Measurements from ENCODE around the gene ARHGAP11A.

Gene ARHGAP11A

DNA sequence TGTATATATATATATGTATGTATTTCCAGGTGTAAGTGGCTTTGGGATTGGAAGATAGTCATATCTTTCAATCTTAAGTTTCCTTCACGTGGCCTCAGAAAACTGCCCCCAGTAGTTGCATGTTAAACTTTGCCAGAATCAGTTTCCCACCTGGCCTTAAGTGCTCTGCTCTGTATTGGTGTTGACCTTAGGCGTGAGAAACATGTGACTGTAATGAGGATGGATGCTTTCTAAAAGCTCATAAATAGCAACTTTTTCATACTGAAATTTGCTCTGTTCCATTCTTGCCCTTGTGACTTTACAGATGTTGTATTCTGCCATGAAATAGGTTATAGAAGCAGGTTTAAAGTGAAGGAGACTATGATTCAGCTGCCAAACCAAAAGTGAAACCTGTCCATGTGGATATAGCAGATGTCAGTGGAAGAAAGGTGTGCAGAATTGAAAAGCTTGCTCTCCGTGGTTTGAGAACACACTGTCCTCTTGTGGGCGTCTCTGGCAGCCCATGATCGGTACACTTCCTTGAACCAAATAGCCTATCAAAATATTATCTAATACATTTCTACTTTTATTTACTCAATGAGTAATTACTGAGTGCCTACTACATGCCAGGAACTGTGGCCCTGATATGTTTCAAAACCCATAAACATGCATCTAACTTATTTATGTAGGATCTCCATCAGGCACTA, 42.0 kb downstream of the ARHGAP11A start:
- DNase-seq: no peak

DNA sequence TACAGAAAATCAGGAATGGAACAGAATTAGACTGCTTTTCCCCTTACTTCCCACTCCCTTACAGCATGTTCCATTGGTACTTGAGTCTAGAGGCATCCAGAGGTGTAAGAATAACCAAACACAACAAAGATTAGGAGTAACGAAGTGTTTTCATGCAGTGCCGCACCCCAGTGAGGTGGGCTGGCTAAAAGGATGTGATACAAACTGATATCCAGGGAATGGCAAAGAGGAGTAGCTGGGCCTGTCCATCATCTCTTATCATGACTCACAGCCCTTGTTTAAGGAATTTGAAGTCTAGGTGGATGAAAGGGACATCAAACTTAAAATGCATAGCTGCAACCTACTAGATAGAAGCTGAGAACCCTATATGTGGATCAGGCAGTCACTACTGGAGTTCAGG, 42.6 kb downstream of the ARHGAP11A start:
- no peak for DNase-seq

DNA sequence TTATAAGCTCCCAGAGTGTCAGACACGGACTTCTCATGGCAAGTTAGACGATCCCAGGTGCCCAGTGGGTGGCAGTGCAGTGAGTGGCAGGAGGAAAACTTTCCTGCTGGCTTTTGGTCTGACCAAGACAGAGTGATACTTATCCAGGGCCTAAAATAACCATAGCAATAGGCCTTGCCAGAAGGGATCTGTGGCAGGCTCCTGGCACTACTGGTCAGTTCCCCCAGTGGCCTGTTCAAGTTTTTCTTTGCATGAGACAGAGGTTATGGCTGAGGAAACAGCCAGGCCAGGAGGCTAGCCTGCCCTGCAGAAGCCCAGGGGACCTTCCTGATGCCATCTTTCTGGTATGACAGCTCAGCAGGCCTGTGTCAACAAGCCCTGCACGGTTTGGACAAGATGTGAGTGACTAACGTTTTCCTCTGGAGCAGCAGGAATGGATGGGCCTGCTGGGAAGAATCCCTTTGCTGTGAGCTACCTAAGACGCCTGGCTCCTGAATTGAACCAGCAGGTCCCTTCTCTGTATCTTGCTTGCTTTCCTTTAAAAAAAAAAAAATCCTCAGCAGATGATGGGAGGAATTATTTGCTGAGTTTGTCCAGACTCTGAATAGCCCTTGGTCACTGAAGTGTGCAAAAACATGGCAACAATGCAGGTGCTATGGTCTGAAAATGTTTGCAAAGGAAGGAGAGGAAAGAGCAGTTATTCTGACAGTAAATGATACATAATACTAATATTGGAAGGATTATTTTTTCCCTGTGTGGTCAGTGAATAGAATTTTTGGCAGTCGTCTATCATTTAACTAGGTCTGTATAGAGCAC, 44.2 kb downstream of the ARHGAP11A start:
- DNase-seq: no peak

DNA sequence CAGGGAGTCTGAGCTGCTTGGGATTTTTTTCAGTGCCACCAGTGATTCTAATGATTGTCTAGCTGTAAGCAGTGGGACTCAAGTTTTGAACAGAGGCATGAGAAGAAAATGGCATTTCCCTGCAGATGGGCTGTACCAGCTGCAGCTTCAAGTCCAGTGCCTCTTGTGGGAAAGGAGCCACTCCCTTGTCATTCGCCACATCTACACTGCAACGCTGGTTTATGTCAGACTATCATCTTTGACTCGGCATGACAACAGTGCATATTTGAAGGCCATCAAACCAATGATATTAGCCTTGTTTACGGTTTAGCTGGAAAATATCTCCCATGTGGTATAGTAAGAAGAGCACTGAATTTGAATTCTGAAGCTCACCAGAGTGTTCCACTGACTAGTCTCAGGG, 48.4 kb downstream of the ARHGAP11A start:
- no peak for DNase-seq

DNA sequence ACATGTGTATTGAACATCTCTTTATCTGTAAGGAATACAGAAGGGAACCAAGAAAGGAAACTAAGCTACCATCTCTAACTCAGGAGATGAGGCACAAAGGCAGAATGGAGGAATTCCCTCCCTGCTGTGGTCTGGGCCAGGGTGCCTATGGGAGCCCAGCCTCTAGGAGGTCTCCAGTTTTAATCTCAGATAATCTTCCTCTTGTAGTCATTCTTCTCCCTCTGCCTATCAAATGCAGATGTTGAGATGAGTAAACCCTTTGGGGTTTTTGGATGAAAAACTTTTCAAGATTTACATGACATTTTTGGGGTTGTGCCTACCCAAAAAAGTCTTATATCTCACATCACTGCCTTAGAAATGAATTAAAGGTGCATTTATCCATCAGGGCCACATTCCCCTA, 49.5 kb downstream of the ARHGAP11A start:
- no peak for DNase-seq

DNA sequence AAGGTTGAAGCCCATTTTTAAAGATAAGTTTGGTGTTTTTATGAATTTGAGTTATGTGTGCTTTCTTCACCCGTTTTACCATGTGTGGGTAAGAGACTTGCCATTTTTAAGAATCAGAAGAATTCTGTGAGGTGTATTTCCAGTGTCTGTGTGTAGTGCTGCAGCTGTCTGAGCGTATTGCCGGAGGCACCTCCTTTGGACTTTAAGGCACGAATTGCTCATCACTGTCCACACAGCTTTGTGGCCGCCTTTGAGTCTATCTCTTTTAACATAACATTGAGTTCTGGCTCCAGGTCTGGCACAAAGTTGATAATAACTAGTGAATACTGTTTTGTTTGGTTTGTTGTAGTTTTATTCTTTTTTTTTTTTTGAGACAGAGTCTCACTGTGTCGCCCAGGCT, 52.0 kb downstream of the ARHGAP11A start:
- no peak for DNase-seq

DNA sequence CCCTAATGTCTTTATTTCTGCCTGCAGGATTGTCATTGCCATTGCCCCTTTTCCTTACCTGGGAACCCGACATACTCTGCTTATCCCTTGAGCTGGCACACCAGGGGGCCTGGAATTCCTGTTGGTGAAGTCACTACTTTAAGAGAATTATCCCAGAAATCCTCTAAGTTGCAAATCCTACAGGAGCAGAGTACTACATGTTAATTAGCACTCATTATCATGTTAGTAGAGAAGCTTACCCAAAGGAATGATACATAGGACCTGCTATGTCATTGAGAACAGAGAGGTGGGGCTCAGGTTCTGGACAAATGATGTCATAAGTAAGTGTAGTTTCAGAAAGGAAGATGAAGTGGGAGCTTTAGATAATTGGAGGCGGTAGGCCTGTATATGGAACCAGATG, 53.6 kb downstream of the ARHGAP11A start:
- DNase-seq: no peak

DNA sequence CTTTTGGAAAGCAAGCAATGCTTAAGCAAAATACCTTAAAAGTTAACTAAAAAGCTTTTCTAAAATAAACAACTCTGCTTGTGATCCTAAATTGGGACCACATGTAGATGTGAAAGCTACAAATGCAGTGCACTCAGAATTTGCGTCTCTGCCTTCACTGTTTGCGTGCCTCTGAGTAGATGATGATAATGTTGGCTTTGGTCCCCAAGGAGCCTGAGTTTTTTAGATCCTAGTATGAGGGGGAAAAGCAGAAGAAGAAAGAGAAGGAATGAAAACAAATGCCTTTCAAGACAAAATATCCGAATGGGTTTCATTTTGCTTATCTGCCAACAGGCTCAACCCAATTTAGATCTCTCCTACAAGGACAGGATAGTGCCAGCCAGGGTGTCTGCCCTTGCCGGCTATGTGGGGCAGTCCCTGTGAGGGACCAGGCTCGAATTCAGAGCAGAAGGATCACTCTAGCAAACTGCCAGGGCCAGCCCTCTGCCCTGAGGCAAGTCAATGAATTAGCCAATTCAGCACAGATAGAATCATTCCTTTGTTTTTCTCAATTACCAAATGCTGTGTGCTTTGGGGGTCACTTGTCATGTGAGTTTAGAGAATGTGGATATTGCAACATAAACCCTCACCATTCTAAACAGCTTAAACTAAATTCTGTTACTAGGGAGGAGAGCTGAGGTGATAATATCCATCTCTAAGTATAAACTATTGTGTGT, 54.8 kb downstream of the ARHGAP11A start:
- no peak for DNase-seq

DNA sequence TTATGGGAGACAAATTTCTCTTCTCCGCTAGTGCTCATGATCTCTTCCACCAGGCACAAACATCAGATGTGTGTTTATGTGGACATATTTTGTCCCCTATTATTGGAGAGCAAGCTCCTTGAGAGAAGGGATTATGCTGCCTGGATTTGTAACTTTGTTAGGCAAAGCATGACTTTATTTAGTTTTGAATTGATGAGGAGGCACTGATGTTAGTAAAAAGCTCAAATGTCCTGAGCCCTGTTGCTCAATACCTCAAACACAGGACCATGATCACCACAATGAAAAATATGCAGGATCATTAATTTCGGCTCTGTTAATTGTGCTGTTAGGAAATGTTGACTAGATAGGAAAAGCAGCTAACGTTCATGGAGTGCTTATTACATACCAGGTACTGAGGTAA, 55.3 kb downstream of the ARHGAP11A start:
- no peak for DNase-seq

DNA sequence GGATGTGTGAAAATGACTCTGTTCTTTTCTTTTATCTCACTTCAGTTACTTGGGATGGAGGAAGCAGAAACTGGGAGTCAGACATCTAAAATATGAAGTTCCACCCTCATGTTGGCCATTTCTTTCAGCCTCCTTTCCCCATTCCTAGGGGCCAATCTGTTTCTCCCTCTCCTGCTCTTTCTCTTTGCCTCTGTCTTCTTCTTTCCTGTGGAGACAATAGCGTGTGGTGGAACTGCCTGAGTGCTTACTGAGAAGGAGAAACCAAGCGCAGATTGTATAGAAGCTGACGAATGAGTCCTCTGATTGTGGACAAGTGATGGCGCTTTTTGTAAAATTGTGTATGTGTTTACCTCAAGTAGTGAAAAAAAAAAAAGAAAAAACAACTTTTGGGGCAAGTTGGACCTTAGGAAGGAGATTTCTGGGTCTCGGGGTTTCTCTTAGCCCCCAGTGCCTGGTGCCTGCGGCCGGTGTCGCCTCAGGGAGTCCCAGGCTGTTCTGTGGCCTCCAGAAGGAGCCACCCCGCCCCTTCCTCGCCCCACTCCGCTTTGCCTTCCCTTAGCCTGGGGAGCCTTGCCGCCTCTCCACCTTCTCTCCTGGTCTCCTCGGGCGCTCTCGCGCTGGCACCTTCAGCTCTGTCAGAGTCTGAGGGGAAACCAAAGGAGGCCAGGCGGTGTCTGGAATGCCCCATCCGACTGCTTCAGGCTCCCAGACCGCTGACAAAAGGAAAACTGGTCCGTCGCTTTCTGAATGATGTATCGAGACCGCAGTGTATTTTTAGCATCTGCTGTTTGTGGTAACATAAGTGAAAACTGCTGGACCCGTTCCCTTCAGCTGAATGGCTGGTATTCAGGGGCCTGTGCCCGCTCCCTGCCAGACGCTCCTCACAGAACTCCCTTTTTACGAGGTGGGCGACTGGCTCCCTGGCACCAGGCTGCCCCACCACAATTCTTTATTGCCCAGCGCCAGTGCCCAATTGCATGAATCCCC, 56.3 kb downstream of the ARHGAP11A start:
- peak; percentile 64 for DNase-seq

DNA sequence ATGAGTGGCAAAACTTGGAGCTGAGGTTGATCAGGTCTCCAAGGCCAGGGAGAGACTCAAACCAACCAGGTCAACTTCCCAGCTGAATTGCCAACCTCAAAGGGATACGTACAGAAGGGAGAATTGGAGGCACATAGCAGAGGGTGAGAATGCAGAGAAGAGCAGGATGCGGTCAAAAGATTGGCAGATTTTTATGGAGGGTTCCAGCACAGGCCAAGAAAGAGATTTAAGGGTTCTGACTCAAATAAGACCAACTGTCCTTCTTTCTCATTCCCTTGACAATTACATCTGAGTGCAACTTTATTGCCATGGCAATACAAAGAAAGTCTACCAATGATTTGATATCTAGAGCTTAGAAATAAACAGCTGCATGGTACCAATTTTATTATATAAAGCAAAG, 59.4 kb downstream of the ARHGAP11A start:
- DNase-seq: no peak

DNA sequence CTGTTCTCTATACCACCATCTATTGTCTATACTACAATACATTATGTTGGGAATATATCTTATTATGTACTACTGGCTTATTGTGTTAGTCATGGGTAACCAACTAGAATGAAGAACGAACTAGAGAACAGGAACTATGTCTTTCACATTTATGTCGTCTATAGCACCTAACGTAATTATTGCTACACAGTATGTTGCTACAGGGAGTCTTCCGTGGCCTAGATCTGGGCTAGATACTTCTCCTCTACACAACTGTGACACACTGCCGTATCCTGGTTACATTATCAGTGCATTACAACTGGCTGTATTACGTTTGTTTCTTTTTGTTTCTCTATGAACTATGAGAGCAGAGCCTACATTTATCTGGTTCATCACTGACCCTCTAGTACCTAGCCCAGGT, 60.2 kb downstream of the ARHGAP11A start:
- DNase-seq: no peak

DNA sequence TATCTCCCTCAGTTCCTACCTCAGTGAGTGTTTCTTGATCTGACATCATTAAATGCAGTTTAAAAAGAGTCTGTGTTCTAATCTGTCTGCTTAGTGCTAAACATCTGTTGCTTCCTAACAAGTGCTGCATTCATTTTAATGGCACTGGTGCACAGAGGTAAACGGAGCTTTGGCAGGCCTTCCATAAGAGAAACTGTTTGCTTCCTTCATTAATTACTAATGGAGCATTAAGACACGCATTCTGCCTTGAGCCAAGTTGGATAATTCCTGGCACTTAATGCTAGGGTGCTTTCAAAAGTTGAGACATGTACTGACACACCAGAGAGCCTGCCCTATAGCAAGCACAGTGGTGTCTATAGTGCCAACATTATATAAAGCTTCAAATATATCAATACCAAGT, 60.9 kb downstream of the ARHGAP11A start:
- no peak for DNase-seq

DNA sequence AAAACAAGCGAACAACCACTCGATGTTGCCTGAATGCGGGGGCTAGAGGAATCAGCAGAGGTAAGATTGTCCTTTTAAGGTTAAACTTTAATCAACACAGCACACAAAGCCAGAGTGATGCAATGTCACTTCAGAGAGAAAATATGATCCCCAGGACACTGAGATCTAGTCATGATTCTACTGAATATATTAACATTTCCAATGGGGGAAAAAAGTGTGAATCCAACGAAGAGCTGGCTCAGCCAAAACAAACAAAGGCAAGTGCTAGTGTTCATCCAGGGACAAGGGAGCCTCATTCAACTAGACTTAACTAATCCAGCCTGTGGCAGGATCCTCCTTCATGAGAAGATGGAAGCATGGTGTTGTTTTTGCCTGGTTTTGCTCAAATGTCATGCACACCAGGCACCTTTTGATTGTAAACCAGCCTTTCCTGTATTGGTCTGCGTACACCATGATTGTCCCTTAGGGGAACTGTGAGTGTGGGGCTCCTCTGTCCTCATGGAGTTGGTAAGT, 62.0 kb downstream of the ARHGAP11A start:
- no peak for DNase-seq

DNA sequence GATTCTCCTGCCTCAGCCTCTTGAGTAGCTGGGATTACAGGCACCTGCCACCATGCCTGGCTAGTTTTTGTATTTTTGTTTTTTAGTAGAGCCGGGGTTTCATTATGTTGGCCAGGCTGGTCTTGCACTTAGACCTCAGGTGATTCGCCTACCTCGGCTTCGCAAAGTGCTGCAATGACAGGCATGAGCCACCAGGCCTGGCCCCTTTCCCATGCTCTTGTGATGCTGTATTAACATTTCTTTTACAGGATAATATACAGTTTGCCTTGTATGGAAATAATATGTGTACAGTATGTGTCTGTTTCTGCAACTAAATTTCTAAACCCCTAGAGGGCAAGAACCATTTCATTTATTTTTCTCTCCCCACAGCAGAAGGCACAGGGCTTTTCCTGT, 64.0 kb downstream of the ARHGAP11A start:
- no peak for DNase-seq

DNA sequence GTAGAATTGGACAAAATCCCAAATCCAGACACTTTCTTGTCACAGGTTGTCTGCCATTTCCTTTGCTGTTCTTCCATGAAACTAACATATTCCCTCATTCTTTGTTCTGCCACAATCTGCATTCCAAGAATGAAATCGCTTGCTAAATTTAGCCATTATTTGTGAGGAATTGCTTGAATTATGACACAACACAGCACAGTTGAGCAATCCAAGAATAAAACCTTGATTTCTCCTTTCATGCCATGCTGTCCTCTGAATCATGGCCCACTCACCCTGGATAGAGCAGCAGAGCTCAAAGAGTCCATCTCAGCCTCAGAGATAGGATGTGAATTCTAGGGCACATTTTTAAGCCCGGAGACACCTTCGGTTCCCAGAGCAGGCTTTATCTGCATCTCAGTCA, 67.3 kb downstream of the ARHGAP11A start:
- no peak for DNase-seq

DNA sequence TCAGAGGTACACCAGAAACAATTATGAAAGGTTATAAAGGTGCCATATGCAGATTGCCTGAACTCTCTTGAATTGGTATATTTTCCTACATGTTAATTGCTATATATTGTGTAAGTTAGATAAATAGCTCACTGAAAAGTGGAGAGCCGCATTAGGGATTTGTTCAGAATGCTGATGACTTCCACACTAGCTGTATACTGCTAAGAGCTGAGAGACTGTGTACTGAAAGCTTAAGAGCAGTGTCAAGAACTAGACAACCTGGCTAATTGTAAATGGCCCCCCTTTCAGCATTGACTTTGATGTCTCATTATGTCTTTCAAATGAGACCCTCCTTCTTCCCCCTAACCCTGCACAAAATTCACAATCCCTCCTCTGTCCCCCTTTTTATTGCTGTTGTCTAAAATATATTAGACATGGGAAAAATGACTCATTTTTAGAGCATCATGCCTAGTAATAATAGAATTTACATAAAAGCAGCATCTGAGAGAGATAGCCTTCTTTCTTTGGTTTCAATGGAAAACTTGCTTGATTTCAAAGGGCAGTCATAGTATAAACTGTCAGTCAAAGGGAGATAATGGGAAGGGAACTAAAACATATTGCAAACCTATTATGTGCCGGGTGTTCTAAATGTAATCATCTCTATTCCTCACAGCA, 67.8 kb downstream of the ARHGAP11A start:
- DNase-seq: no peak

DNA sequence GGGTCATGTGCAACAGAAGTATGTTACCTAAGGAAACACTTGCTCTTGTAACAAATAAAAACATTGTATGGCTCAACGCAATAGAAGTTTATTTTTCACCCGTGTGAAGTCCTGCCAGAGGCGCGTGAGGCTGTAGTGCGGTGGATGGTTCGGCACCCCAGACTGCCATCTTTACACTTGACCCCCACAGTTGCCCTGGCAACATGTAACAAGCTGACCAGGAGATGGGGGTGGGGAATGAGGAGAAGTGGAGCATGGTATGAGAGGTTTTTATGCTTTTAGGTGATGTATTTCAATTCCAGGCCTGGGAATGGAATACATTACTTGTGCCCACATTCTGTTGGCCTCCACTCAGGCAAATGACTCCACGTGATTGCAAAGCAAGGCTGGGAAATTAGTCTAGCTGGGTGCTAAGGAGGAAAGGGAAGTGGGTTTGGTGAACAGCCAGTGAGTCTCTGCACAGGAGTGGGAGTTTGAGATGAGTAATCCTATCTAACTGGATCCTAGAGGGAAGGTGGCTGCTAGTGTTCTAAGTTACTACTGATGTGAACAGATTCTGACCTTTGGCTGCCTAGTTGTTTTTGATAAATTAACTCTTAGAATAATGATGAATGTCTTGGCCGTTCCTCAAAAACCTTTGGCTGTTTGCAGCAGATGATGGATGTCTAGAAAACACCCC, 68.7 kb downstream of the ARHGAP11A start:
- no peak for DNase-seq

DNA sequence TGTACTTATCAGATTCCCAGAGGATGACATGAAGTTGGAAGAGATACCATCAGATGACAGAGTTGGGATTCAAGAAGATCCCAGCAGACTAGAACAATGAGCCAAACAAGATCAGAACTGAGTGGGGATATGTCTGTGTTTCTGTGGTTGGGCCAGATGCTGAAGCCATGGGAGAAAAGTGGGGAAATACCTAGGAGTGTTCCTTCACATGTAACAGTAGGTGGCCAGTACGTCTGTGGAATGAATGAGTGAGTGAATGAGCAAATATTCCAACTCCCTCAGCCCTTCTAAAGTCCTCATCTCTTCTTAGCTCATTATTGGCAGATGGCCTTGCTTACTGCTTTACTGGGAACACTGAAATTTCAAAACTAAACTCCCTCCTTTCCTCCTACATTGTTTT, 70.3 kb downstream of the ARHGAP11A start:
- DNase-seq: no peak

DNA sequence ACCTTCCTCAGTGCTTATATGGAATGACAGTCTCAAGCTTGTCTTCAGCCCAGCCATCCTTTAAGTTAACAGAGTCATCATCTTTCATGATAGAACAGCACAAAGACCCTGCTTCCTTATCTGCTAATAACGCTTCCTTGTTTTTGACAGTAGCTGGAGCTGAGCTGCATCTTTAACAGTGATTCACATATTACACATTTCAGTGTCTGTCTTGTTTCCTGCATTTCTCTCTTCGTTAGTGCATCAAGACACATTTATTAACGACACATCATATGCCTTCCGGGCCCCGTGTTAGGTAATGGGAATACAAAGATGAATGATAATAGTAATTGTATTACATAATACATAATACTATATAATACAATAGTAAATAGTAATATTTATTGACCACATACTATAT, 72.3 kb downstream of the ARHGAP11A start:
- DNase-seq: no peak

DNA sequence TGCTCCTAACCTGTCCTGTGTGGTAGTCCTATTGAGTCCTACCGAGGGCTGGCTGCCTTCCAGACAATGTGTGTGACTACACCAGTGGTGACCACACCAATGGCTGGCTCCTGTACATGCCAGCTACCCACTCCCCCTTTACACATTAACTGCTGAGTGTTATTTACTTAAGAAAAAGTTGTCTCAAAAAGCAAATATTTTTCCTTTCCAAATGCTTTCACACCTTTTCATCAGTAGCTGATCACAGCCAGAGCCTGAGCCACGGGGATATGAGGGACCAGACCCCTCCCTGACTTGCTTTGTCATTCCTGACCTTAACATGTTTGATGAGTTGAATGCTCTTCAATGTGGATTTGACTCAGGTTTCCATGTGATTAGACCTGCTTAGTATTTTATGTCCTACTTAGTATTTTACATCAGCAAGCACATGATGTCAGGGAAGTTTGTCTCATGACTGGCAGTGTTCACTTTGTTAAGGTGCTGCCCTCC, 72.9 kb downstream of the ARHGAP11A start:
- no peak for DNase-seq

All from right forelimb (tissue), 1 donor.